ENCODE results near the gene DTWD2.
"Not testable (repeated sequence)": the region's sequence is repeated elsewhere in the genome, so short reads cannot be mapped to it uniquely, and the experiment has no call there.

The DTWD2 gene

DNA sequence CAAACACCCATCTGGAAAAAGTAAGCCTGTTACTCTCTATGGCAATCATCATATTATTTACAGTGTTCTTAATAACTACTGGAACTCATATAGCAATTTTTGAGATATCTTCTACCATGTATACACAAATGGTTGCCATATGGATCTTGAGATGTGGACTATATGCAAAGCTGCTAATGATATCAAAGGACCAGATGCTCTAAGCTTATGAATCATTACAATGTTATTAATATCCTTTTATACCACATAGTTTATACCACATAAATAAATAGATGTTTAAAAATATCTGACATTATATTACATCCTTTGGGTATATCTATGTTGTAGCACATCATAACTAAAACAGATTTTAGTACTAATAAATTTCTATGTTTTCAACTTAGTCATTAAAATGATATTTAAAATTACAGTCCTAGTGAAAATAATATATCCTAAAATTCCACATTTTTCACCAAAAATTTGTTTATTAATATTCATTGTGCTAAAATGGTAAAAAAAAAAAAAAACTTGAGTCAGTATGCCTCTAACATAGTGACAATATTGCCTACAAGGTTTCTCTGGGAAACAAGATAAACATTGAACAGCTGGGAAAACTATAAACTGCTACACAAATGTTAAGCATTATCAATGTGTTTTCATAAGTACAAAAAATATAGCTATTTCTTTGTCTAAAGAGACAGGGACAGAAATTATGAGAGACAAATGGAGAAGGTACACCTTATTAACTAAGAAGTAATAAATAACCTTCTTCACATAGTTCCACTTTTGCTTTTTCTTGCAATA, 85.5 kb downstream of the DTWD2 start:
- Histone ChIP-seq H3K9ac (ENCODE audit: low read depth, low read length) (no peak overlapping the region), H3K4me1 (ENCODE audit: insufficient read depth, low read length) (peaks cover 15% of the 10 kb centered on the region; the same call in 1 of the 2 replicates), H3K36me3 (ENCODE audit: insufficient read depth, low read length) (no peaks in the 10 kb centered on the region), H3K9me3 (ENCODE audit: control insufficient read depth, insufficient read depth, low read length) (no peaks in the 10 kb centered on the region)

GRCh38 chr5:118894709-118895108, 93.6 kb downstream of the DTWD2 start:
- H3K9me3 ChIP-seq (ENCODE audit: control insufficient read depth, insufficient read depth, low read length) = no peaks in the 10 kb centered on the region
- H3K9ac ChIP-seq (ENCODE audit: low read depth, low read length) = no peak overlapping the region
- H3K36me3 ChIP-seq (ENCODE audit: insufficient read depth, low read length) = no peaks in the 10 kb centered on the region
- peaks cover 3% of the 10 kb centered on the region; the same call in 1 of the 2 replicates for H3K4me1 ChIP-seq (ENCODE audit: insufficient read depth, low read length)

DNA sequence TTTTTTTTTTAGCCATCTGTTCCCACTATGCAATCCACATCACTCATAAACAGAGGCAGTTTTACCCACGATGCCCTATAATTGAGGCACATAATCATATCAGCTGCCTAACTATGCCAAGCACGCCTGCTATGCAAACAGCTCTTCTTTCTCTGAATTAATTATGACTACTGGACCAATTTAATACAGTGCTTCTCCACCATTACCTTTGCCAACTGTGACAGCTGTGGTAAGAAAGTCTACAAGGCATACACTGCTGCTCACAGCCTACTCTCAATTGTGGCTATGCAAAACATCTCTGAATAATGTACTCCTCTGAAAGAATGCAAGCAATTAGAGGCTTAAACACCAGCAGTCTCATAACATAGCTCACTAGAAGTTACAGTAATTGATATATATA, 97.1 kb downstream of the DTWD2 start:
- Histone ChIP-seq H3K36me3 (ENCODE audit: insufficient read depth, low read length) (no peaks in the 10 kb centered on the region), H3K9me3 (ENCODE audit: control insufficient read depth, insufficient read depth, low read length) (no peaks in the 10 kb centered on the region), H3K9ac (ENCODE audit: low read depth, low read length) (no peak overlapping the region), H3K4me1 (ENCODE audit: insufficient read depth, low read length) (peaks cover 3% of the 10 kb centered on the region; the same call in 1 of the 2 replicates)

DNA sequence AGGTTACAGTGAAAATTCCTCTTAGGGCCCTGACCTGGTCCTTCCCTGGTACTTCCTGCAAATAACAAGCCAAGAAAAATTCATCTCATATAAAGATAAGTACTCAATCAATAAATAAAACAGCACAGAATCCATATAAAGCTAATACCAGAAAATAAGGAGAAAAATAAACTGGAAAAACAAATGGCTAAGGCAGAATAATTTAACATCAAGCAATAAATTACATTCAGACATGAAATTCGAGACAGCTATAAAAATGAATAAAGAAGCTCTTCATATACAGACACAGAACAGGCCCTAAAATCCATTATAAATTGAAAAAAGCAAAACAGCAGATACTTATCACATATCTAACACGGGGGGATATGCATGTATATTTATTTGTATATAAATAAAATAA, 99.2 kb downstream of the DTWD2 start:
- Histone ChIP-seq H3K9me3 (ENCODE audit: control insufficient read depth, insufficient read depth, low read length) (no peaks in the 10 kb centered on the region), H3K9ac (ENCODE audit: low read depth, low read length) (no peak overlapping the region), H3K4me1 (ENCODE audit: insufficient read depth, low read length) (peaks cover 3% of the 10 kb centered on the region; the same call in 1 of the 2 replicates), H3K36me3 (ENCODE audit: insufficient read depth, low read length) (no peaks in the 10 kb centered on the region)

- no peaks in the 10 kb centered on the region for H3K9me3 ChIP-seq (ENCODE audit: control insufficient read depth, insufficient read depth, low read length)
- peaks cover 4% of the 10 kb centered on the region for H3K4me1 ChIP-seq (ENCODE audit: insufficient read depth, low read length)
- H3K9ac ChIP-seq (ENCODE audit: low read depth, low read length) = no peak overlapping the region
- no peaks in the 10 kb centered on the region for H3K36me3 ChIP-seq (ENCODE audit: insufficient read depth, low read length)
Observed at GRCh38 chr5:118888556-118888955, 99.8 kb downstream of the DTWD2 start.

DNA sequence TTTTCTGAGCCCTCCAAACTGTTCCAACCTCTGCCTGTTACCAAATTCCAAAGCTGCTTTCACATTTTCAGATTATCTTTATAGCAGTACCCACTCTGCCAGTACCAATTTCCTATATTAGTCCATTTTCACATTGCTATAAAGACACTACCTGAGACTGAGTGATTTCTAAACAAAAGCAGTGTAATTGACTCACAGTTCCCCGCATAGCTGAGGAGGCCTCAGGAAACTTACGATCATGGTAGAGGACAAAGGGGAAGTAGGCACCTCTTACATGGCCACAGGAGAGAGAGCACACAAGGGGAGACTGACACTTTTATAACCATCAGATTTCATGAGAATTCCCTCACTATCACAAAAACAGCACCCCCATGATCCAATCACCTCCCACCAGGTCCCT, 105.0 kb downstream of the DTWD2 start:
- Histone ChIP-seq H3K4me1 (ENCODE audit: insufficient read depth, low read length) (peaks cover 9% of the 10 kb centered on the region), H3K36me3 (ENCODE audit: insufficient read depth, low read length) (no peaks in the 10 kb centered on the region), H3K9ac (ENCODE audit: low read depth, low read length) (no peak overlapping the region), H3K9me3 (ENCODE audit: control insufficient read depth, insufficient read depth, low read length) (peaks cover 6% of the 10 kb centered on the region; the same call in 1 of the 2 replicates)

DNA sequence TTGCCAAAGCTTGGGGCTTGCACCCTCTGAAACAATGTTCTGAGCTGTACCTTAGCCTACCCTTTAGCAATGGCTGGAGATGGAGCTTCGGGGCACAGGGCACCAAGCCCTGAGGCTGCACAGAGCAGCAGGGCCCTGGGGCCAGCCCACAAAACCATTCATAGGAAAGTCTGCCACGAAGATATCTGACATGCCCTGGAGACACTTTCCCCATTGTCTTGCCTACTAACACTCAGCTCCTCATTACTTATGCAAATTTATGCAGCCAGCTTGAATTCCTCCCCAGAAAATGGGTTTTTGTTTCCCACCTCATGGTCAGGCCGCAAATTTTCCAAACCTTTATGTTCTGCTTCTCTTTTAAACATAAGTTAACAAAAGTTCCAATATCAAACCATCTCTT, 105.7 kb downstream of the DTWD2 start:
- no peak overlapping the region for H3K9ac ChIP-seq (ENCODE audit: low read depth, low read length)
- H3K4me1 ChIP-seq (ENCODE audit: insufficient read depth, low read length) = peaks cover 9% of the 10 kb centered on the region
- H3K9me3 ChIP-seq (ENCODE audit: control insufficient read depth, insufficient read depth, low read length) = peaks cover 6% of the 10 kb centered on the region; the same call in 1 of the 2 replicates
- H3K36me3 ChIP-seq (ENCODE audit: insufficient read depth, low read length) = no peaks in the 10 kb centered on the region

- not testable (repeated sequence) for H3K9ac ChIP-seq (ENCODE audit: low read depth, low read length); H3K36me3 ChIP-seq (ENCODE audit: insufficient read depth, low read length); H3K4me1 ChIP-seq (ENCODE audit: insufficient read depth, low read length)
- H3K9me3 ChIP-seq (ENCODE audit: control insufficient read depth, insufficient read depth, low read length) = peaks cover 11% of the 10 kb centered on the region
Observed at GRCh38 chr5:118876852-118877251, 111.5 kb downstream of the DTWD2 start.

DNA sequence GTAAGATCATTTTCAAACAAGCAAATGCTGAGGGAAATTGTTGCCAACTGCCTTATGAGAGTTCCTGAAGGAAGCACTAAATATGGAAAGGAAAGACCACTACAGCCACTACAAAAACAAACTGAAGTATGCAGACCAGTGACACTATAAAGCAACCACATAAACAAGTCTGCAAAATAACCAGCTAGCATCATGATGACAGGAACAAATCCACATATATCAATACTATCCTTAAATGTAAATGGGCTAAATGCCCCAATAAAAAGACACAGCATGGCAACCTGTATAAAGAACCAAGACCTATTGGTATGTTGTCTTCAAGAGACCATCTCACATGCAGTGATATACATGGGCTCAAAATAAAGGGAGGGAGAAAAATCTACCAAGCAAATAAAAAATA, 113.2 kb downstream of the DTWD2 start:
- peaks cover 11% of the 10 kb centered on the region for H3K9me3 ChIP-seq (ENCODE audit: control insufficient read depth, insufficient read depth, low read length)
- H3K9ac ChIP-seq (ENCODE audit: low read depth, low read length) = no peak overlapping the region
- no peaks in the 10 kb centered on the region for H3K4me1 ChIP-seq (ENCODE audit: insufficient read depth, low read length)
- no peaks in the 10 kb centered on the region for H3K36me3 ChIP-seq (ENCODE audit: insufficient read depth, low read length)

DNA sequence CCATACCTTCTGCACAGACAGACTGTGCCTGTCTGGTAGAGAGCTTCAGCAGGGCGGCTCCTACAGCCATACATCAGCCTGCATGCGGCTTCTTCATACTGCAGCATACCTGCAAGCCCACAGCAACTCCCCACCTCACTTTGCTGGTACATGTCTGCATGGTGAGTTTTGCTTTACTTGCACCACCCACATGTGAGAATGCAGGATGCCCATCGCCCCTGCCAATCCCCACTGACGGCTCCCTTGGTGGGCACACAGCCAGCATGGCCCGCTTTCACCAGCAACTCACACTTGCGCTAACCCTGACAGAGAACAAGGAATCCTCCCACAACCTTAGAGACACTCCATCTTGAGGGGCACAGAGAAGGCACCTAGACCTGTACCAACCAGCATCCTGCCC, 114.9 kb downstream of the DTWD2 start:
- Histone ChIP-seq H3K36me3 (ENCODE audit: insufficient read depth, low read length) (no peaks in the 10 kb centered on the region), H3K9ac (ENCODE audit: low read depth, low read length) (no peak overlapping the region), H3K9me3 (ENCODE audit: control insufficient read depth, insufficient read depth, low read length) (peaks cover 5% of the 10 kb centered on the region; the same call in 1 of the 2 replicates)

GRCh38 chr5:118863345-118863744, 125.0 kb downstream of the DTWD2 start:
- Histone ChIP-seq H3K9me3 (ENCODE audit: control insufficient read depth, insufficient read depth, low read length) (no peaks in the 10 kb centered on the region), H3K9ac (ENCODE audit: low read depth, low read length) (no peak overlapping the region), H3K36me3 (ENCODE audit: insufficient read depth, low read length) (no peaks in the 10 kb centered on the region), H3K4me1 (ENCODE audit: insufficient read depth, low read length) (peaks cover 4% of the 10 kb centered on the region; the same call in 1 of the 2 replicates)

More for the DNA sequence above, 114.9 kb downstream of the DTWD2 start:
- no peaks in the 10 kb centered on the region for H3K4me1 ChIP-seq (ENCODE audit: insufficient read depth, low read length)

GRCh38 chr5:118862596-118862995, 125.8 kb downstream of the DTWD2 start:
- Histone ChIP-seq H3K9ac (ENCODE audit: low read depth, low read length) (no peak overlapping the region), H3K4me1 (ENCODE audit: insufficient read depth, low read length) (peaks cover 4% of the 10 kb centered on the region; the same call in 1 of the 2 replicates), H3K9me3 (ENCODE audit: control insufficient read depth, insufficient read depth, low read length) (no peaks in the 10 kb centered on the region), H3K36me3 (ENCODE audit: insufficient read depth, low read length) (no peaks in the 10 kb centered on the region)

DNA sequence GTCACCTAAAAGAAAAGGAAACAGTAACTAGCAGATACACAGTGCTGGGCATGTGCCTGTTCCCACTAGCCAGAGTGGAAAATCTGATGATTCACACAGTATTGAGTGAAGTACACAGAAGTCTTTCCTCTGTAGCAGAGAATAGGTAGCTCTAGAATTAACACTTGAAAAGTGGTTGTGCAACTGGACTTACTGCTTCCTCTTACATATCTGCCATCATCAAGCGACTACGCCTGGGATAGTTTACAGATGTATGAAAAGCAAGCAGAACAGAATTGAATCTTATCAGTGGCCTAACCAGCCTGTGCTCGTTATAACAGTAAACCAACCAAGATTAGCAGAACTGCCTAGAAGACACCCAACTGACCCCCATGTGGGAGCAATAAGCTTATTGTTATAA, 130.6 kb downstream of the DTWD2 start:
- Histone ChIP-seq H3K4me1 (ENCODE audit: insufficient read depth, low read length) (peaks cover 4% of the 10 kb centered on the region; the same call in 1 of the 2 replicates), H3K36me3 (ENCODE audit: insufficient read depth, low read length) (no peaks in the 10 kb centered on the region), H3K9me3 (ENCODE audit: control insufficient read depth, insufficient read depth, low read length) (0 out of 2 replicates have a peak, but pooled peaks cover under 1% of the 10 kb centered on the region), H3K9ac (ENCODE audit: low read depth, low read length) (no peak overlapping the region)

DNA sequence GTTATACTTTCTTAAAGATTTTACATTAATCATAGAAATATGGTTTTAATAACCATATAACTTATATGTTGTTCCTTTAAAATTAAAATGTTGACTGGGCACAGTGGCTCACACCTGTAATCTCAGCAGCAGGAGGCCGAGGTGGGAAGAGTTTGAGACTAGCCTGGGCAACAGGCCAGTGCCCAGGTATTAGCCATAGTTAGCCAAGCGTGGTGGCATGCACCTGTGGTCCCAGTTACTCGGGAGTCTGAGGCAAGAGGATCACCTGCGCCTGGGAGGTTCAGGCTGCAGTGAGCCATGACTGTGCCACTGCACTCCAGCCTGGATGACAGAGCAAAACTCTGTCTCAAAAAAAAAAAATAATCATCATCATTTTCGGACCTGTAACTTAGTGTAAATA, 133.5 kb downstream of the DTWD2 start:
- no peaks in the 10 kb centered on the region for H3K36me3 ChIP-seq (ENCODE audit: insufficient read depth, low read length)
- H3K9me3 ChIP-seq (ENCODE audit: control insufficient read depth, insufficient read depth, low read length) = peaks cover 9% of the 10 kb centered on the region; the same call in 1 of the 2 replicates
- no peak overlapping the region for H3K9ac ChIP-seq (ENCODE audit: low read depth, low read length)
- H3K4me1 ChIP-seq (ENCODE audit: insufficient read depth, low read length) = no peaks in the 10 kb centered on the region

- H3K9ac ChIP-seq (ENCODE audit: low read depth, low read length); H3K36me3 ChIP-seq (ENCODE audit: insufficient read depth, low read length); H3K9me3 ChIP-seq (ENCODE audit: control insufficient read depth, insufficient read depth, low read length); H3K4me1 ChIP-seq (ENCODE audit: insufficient read depth, low read length): not testable (repeated sequence)
Observed at GRCh38 chr5:118851785-118852184, 136.6 kb downstream of the DTWD2 start.
